Vagina (tissue), 2 donors: ENCODE results near the gene DR1. TPM values are rescaled to one million over a fixed set of nuclear protein-coding genes. Genes with fewer than 3 reads are reported as not detected.

ENCODE experiments used
- DNase-seq, 2 donors: peaks; one replicate each; pipeline ENCODE4 v3.0.0-alpha.2; 2017; ENCODE audit errors: extremely low spot score in 2 of 2
- H3K27ac ChIP-seq: fragments of 200-600 bp; sonication (generic); one replicate; pipeline ENCODE4 v1.5.1; 2019
- H3K27me3 ChIP-seq: fragments of 200-600 bp; sonication (generic); one replicate; pipeline ENCODE4 v1.5.1; 2019
- H3K36me3 ChIP-seq, 2 donors: fragments of 200-600 bp; sonication (generic); one replicate each; pipeline ENCODE4 v1.5.1; 2017 to 2019
- H3K4me1 ChIP-seq: fragments of 200-600 bp; sonication (generic); one replicate; pipeline ENCODE4 v1.5.1; 2019
- H3K4me3 ChIP-seq, 2 donors: fragments of 200-600 bp; sonication (generic); 1 replicate in 1 of 2; 2 replicates in 1 of 2; pipeline ENCODE4 v1.5.1; 2016 to 2019
- H3K9me3 ChIP-seq: fragments of 200-600 bp; sonication (generic); one replicate; pipeline ENCODE4 v1.5.1; 2019
- POLR2A ChIP-seq, 2 donors: fragments of 450-650 bp; IDR thresholded peaks; one replicate each; pipeline ENCODE4 v1.6.1; 2017; ENCODE audit warnings: antibody characterized with exemption in 2 of 2, mild to moderate bottlenecking in 2 of 2, moderate library complexity in 2 of 2
- POLR2AphosphoS5 ChIP-seq, 2 donors: sonication (generic); formaldehyde crosslinking; IDR thresholded peaks; one replicate each; pipeline ENCODE4 v1.9.0; 2017; ENCODE audit warnings: antibody characterized with exemption in 2 of 2, mild to moderate bottlenecking in 2 of 2, low read depth in 1 of 2; ENCODE audit not compliant: insufficient read depth in 1 of 2
- intact Hi-C: fragments of 100-400 bp; cut with DNase I; formaldehyde crosslinking; loops from one replicate; pipeline ENCODE4 v1.15.1; 2023
- small RNA-seq: library from RNA; depleted of rRNA; stranded (forward); fragments of <200 nt; gene quantifications from one replicate; pipeline ENCODE3, GENCODE V24; 2016
- total RNA-seq: library from RNA; depleted of rRNA; stranded (reverse); fragments of >200 nt; gene quantifications from one replicate; pipeline ENCODE4 v1.2.3, GENCODE V29; 2016
- TF ChIP-seq, protein P1 (sequence below), 3 experiments: fragments of 450-650 bp in 2 of 3; fragments of 200-600 bp in 1 of 3; sonication (generic) in 1 of 3; IDR thresholded peaks; one replicate each; pipeline ENCODE4 v1.5.1; 2017 to 2019; ENCODE audit warnings: antibody characterized with exemption in 3 of 3, mild to moderate bottlenecking in 2 of 3, moderate library complexity in 2 of 3

Gene DR1
- total RNA-seq, 1 donor from 2014 or later: 20.6 TPM

DNA sequence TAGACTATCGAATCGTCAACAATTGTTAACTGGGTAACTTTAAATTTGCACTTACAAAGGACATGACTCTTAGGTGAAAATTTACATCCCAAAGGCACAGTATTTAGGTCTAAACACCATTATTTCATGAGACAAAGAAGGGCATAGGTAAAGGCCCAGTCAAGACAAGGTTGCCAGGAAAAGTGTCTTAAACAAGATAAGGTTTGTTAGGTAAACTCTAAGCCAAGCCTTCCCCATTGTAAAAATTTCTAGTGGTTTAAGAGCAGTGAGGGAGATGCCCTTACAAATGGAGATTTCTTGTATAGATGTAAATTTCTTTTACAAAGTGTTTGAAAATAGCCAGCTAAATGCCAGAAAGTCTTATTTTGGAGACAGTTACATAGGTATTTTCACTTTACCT, 65.3 kb downstream of the DR1 start:
- intact Hi-C loops: no loop called here
- TF ChIP-seq POLR2AphosphoS5 (IDR thresholded peaks at IDR 0.05; ENCODE audit: insufficient read depth in 1 of 2, low read depth in 1 of 2): no peak
- TF ChIP-seq POLR2A (IDR thresholded peaks at IDR 0.05): no peak
- TF ChIP-seq, protein P1, sequence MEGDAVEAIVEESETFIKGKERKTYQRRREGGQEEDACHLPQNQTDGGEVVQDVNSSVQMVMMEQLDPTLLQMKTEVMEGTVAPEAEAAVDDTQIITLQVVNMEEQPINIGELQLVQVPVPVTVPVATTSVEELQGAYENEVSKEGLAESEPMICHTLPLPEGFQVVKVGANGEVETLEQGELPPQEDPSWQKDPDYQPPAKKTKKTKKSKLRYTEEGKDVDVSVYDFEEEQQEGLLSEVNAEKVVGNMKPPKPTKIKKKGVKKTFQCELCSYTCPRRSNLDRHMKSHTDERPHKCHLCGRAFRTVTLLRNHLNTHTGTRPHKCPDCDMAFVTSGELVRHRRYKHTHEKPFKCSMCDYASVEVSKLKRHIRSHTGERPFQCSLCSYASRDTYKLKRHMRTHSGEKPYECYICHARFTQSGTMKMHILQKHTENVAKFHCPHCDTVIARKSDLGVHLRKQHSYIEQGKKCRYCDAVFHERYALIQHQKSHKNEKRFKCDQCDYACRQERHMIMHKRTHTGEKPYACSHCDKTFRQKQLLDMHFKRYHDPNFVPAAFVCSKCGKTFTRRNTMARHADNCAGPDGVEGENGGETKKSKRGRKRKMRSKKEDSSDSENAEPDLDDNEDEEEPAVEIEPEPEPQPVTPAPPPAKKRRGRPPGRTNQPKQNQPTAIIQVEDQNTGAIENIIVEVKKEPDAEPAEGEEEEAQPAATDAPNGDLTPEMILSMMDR (IDR thresholded peaks at IDR 0.05): no peak
- no peak overlapping the region for H3K27ac ChIP-seq
- H3K9me3 ChIP-seq: no peaks in the 10 kb centered on the region
- H3K36me3 ChIP-seq: no peaks in the 10 kb centered on the region
- no peaks in the 10 kb centered on the region for H3K4me1 ChIP-seq
- no peaks in the 10 kb centered on the region for H3K27me3 ChIP-seq
- no peak overlapping the region for H3K4me3 ChIP-seq
- no peak for DNase-seq

DNA sequence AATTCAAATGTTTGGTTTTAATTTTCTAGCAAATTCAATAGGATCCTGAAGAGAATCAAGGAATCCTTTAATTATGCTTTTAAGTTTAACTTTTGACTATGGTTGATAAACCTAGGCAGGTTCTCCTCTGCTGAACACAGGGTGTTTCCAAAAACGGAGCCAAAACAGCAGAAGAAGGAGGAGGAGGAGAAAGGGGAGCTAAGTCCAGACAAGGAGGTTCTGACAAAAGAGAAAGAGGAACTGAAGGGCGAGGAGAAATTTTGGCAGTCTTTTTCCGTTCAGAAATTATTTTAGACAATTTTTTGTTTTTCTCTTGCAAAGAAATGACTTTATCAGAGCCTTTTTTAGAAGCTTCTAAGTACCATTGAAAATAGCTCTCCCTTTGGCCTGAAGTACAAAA, 69.0 kb downstream of the DR1 start:
- Histone ChIP-seq H3K9me3 (no peaks in the 10 kb centered on the region), H3K36me3 (no peaks in the 10 kb centered on the region), H3K27me3 (no peaks in the 10 kb centered on the region), H3K4me3 (no peak overlapping the region), H3K4me1 (no peaks in the 10 kb centered on the region), H3K27ac (no peak overlapping the region)
- TF ChIP-seq, protein P1 (IDR thresholded peaks at IDR 0.05): no peak
- no peak for TF ChIP-seq POLR2AphosphoS5 (IDR thresholded peaks at IDR 0.05; ENCODE audit: insufficient read depth in 1 of 2, low read depth in 1 of 2)
- no peak for TF ChIP-seq POLR2A (IDR thresholded peaks at IDR 0.05)
- intact Hi-C loops: no loop called here
- DNase-seq: no peak

DNA sequence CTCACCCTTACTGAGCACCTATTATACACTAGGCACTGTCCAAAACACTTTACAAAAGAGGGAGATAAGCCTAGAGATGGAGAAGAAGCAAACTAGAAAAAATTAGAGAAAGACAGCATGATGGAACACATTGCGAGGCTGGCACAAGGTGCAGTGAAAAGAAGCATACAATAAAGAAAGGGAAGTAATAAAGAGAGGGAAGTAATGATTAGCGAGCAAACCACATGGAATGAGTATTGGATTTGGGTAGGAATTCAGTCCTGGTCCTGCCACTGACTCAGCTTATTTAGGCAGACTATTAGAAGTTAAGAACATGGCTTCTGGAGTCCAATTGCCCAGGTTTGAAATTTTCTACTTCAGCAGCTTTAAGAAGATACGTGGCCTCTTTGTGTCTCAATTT, 69.6 kb downstream of the DR1 start:
- intact Hi-C loops: no loop called here
- H3K4me1 ChIP-seq: no peaks in the 10 kb centered on the region
- DNase-seq: no peak
- no peak overlapping the region for H3K27ac ChIP-seq
- no peaks in the 10 kb centered on the region for H3K36me3 ChIP-seq
- no peaks in the 10 kb centered on the region for H3K9me3 ChIP-seq
- no peak overlapping the region for H3K4me3 ChIP-seq
- TF ChIP-seq POLR2AphosphoS5 (IDR thresholded peaks at IDR 0.05; ENCODE audit: insufficient read depth in 1 of 2, low read depth in 1 of 2): no peak
- TF ChIP-seq, protein P1 (IDR thresholded peaks at IDR 0.05): no peak
- TF ChIP-seq POLR2A (IDR thresholded peaks at IDR 0.05): no peak
- H3K27me3 ChIP-seq: no peaks in the 10 kb centered on the region

DNA sequence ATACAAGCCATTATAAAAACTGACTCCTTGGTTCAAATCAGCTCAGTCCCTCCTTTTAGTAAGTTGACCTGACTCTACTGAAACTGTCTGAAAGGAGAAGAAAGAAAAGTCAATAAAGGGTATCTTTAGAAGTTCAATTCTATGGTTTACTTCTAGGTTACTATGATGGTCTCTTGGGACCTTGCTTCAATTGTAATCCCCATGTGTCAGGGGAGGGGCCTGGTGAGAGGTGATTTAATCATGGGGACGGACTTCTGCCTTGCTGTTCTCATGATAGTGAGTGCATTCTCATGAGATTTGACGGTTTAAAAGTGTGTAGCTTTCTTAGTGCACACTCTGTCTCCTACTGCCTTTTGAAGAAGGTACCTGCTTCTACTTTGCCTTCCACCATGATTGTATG, 70.5 kb downstream of the DR1 start:
- intact Hi-C loops: no loop called here

More for the DNA sequence above, 70.5 kb downstream of the DR1 start:
- no peak for DNase-seq
- Histone ChIP-seq H3K27me3 (no peaks in the 10 kb centered on the region), H3K9me3 (no peaks in the 10 kb centered on the region), H3K4me3 (no peak overlapping the region), H3K4me1 (no peaks in the 10 kb centered on the region), H3K36me3 (no peaks in the 10 kb centered on the region), H3K27ac (no peak overlapping the region)
- TF ChIP-seq, protein P1 (IDR thresholded peaks at IDR 0.05): no peak
- TF ChIP-seq POLR2AphosphoS5 (IDR thresholded peaks at IDR 0.05; ENCODE audit: insufficient read depth in 1 of 2, low read depth in 1 of 2) (no peak), POLR2A (IDR thresholded peaks at IDR 0.05) (no peak)

Small RNAs within 50 kb of the gene (small RNA-seq; reads per million reads assigned to genes)
- gene RF00019: not detected

Other genes starting within 250 kb of the DR1 start
- gene TMED5, start 165.5 kb upstream of the DR1 start, total RNA-seq: 40.8 TPM
- gene CCDC18, start 165.2 kb upstream of the DR1 start, total RNA-seq: 17.7 TPM
- gene FNBP1L, start 102.2 kb downstream of the DR1 start, total RNA-seq: 16.9 TPM